Activated T-helper 9 cell treated with anti-CD3 and anti-CD28 coated beads, Interleukin-2, amount 50 U/mL, for 16 hours (primary cell): Measurements from ENCODE around the gene PCSK1N.
A peak's percentile ranks its signal among the peaks of the same experiment; 100 is the strongest.
"Not testable (repeated sequence)": the region's sequence is repeated elsewhere in the genome, so short reads cannot be mapped to it uniquely, and the experiment has no call there.

ENCODE experiments used
- DNase-seq: peaks from one replicate; pipeline ENCODE4 v3.0.0-alpha.2; 2020; ENCODE audit warnings: low read depth

PCSK1N gene

DNA sequence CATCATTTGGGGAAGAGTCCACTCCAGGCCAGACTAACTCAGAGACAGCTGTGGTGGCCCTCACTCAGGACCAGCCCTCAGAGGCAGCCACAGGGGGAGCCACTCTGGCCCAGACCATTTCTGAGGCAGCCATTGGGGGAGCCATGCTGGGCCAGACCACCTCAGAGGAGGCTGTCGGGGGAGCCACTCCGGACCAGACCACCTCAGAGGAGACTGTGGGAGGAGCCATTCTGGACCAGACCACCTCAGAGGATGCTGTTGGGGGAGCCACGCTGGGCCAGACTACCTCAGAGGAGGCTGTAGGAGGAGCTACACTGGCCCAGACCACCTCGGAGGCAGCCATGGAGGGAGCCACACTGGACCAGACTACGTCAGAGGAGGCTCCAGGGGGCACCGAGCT, 12.4 kb downstream of the PCSK1N start:
- no peak for DNase-seq

DNA sequence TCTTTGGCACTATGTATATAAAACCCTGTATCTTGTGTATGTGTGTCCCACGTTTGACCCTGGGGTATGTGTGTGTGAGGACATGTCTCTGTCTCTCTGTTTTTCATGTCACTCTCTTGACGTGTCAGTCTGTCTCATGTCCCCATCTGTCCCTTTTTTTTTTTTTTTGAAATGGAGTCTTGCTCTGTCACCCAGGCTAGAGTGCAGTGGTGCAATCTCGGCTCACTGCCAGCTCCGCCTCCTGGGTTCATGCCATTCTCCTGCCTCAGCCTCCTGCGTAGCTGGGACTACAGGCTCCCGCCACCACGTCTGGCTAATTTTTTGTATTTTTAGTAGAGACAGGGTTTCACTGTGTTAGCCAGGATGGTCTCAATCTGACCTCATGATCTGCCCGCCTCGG, 16.0 kb downstream of the PCSK1N start:
- not testable (repeated sequence) for DNase-seq

DNA sequence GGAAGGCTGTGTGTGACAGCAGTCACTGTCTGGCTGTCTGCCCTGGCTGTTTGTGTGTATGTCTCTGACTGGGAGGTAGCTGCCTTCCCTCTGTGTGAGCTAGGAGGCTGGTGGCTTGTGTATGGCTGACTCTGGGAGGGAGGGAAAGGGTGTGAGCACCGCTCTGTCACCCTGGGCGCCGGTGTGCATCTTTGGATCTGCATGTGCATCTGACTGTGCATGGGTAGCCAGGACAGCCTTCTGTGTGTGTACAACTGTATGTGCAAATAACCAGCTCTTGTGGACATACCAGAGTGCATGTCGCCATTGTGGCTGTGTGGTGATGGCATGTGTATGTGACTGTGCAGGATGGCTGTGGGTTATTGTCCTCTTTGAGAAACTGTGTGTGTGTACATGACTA, 16.5 kb downstream of the PCSK1N start:
- DNase-seq: no peak

DNA sequence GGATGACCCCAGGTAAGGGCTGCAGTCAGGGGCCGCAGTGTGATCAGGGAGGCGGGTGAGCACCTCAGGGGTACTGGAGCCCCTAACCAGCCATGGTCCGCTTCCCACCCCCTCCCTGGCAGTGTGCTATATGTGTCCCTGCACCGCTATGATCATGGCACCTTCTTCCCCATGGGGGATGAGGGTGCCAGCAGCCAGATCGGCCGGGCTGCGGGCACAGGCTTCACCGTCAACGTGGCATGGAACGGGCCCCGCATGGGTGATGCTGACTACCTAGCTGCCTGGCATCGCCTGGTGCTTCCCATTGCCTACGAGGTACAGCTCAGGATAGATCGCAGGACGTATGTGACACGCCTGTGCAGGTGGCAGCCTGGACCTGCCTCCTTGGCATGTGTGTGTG, 17.3 kb downstream of the PCSK1N start:
- DNase-seq: no peak

DNA sequence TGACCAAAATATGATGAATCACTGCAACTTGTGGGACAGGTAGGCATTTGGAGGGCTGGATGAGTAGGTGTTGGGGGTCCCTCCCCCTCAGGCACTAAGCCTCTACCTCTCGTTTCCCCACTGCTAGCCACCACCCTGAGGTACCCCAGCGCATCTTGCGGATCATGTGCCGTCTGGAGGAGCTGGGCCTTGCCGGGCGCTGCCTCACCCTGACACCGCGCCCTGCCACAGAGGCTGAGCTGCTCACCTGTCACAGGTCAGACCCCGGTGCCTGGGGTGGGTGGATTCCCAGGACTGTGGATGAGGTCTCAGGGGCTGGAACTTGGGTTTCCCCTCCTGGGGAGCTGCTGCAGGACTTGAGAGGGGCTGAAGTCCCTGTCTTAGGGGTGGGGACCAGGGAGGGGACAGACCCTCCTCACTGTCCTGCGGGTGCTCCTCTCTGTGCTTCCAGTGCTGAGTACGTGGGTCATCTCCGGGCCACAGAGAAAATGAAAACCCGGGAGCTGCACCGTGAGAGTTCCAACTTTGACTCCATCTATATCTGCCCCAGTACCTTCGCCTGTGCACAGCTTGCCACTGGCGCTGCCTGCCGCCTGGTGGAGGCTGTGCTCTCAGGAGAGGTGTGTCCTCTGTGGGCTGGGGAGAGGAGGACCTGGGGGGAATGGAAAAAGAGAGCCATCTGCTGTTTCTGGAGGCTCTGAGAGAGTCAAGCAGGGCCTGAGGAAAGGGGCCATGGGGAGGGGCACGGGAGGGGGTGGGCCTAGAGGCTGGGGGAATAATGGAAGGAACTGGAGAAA, 19.2 kb downstream of the PCSK1N start:
- DNase-seq: no peak

DNA sequence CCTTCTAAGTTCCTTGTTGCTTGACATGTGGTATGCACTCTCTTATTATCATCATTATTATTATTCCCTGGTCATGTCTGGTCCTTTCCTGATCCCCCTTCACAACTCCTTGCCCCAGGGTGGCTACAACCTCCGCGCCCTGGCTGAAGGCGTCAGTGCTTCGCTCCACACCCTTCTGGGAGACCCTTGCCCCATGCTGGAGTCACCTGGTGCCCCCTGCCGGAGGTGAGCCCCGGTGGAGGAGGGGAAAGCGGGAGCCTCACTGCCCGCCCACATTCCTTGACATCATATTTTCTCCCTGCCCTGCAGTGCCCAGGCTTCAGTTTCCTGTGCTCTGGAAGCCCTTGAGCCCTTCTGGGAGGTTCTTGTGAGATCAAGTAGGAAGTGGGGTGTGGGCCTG, 20.1 kb downstream of the PCSK1N start:
- no peak for DNase-seq

DNA sequence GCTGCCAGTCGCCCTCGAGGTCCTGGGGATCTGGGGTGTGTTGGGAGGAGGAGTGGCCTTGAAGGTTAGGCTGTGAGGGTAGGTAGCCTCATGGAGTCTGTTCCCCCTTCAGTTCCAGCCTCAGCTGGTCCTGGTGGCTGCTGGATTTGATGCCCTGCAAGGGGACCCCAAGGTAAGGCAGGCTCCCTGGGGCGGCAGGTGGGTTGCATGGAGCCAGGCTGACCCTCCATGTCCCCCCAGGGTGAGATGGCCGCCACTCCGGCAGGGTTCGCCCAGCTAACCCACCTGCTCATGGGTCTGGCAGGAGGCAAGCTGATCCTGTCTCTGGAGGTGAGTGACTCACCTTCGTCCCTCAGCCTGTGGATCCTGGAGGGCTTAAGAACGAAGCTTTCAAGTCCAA, 20.7 kb downstream of the PCSK1N start:
- no peak for DNase-seq

DNA sequence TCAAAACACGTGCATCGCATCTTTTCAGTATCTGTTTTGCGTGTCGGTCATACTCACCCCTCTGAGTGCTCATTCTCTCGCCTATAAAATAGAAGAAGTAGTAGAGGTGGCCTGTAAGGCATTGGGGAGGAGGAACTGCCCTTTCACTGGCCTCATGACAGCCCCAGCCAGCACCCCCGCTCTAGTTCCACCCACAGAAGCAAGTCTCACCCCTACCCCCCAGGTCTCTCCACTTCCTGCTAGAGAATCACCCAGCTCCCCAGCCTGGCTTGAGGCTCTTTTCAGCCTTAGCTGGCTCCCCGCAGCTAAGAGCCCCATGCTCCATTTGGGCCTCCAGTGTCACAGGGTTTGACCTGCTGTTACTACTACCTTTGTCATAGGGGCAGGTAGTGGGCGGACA, 21.8 kb downstream of the PCSK1N start:
- DNase-seq: no peak

DNA sequence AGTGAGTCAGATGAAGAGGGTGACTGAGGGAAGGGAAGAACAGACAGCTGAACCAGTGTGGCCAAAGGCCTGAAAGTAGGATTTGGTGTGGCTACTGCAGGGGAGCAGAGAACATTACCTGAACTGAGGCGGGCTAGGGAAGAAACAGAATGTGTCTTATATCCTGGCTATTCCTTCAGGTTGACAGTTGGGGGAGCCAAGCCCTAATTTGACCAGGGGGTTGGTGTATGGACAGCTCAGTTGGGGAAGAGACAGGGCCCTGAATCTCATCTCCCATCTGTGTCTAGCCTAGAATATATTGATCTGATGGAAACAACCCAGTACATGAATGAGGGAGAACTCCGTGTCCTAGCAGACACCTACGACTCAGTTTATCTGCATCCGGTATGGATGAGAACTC, 29.3 kb downstream of the PCSK1N start:
- DNase-seq: no peak

DNA sequence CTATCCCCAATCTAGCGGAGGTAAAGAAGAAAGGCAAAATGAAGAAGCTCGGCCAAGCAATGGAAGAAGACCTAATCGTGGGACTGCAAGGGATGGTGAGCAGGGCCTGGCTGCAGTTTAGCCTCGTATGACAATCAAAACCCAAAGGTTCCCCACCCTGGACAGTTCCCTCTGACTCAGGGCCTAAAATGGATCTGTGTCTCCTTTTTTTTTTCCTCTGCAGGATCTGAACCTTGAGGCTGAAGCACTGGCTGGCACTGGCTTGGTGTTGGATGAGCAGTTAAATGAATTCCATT, 32.6 kb downstream of the PCSK1N start:
- DNase-seq: no peak

DNA sequence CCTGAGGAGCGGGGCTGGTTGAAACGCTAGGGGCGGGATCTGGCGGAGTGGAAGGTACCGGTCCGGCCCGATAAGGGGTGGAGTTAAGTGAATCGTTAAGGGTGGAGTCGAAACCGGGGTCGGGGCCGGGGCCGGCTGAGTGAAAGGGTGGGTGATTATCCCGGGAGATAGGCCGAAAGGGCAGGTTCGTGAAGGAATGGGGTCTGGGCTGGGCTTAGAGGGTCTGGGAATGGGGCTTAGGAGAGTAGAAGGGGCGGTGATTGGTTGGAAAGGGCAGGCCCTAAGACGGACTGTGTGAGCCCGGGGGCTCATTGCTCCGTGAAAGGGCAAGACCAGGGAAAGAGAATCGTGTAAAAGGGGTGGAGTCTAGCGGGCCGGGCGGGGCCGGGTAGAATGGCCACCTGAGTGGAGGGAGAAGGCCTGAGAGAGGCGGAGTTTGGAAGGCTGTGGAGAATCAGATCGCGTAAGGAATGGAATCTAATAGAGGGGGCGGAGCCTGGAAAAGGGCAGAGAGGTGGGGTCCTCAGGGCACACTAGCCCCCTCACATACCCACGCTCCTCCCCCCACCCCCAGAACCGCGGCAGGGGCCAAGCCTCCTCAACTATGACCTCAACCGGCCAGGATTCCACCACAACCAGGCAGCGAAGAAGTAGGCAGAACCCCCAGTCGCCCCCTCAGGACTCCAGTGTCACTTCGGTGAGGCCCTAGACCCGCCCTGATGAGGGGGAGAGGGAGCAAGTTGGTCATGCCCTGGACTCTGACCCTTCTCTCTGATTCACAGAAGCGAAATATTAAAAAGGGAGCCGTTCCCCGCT, 33.1 kb downstream of the PCSK1N start:
- peak; percentile 48 for DNase-seq

DNA sequence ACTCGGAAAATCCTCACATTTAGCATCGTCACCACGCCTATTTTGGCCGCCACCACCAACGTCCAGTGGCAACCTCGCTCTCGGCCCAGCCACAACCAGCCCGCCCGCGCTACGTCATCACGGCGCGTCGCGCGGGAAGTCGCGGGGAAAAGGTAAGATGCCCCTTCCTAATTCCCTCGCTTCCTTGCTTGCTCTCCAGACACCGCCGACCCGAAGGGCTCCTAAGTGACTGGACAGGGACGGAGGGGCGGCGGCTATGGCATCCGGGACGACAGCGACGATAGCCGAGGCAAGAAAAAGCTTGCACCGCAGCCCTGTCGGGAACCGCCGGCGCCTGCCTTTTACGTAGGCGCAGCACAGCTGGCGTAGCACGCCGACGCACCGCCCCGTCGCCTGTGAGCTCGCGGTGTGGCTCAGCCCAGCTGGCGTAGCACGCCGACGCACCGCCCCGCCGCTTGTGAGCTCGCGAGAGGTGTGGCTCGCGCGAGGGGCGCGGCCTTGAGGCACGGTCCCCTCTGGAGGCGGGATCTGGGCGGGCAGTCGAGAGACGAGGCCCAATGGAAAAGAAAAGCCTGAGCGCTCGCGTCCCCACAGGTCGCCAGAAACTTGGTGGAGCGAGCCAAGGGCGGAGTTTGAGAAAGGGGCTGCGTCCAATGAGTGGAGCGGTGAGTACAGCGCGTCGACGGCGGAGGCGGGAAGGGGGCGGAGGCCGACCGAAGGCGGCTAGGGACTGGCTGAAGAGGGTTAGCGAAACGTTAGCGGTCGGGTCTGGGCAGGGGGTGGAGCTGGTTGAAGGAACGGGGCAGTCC, 33.9 kb downstream of the PCSK1N start, which contains the start of gene HDAC6:
Gene HDAC6 (plus strand): TSS at position 788 of the 809 bp plus-strand sequence. CDS start 626 bp downstream, outside the sequence.
- peak; percentile 91 for DNase-seq

DNA sequence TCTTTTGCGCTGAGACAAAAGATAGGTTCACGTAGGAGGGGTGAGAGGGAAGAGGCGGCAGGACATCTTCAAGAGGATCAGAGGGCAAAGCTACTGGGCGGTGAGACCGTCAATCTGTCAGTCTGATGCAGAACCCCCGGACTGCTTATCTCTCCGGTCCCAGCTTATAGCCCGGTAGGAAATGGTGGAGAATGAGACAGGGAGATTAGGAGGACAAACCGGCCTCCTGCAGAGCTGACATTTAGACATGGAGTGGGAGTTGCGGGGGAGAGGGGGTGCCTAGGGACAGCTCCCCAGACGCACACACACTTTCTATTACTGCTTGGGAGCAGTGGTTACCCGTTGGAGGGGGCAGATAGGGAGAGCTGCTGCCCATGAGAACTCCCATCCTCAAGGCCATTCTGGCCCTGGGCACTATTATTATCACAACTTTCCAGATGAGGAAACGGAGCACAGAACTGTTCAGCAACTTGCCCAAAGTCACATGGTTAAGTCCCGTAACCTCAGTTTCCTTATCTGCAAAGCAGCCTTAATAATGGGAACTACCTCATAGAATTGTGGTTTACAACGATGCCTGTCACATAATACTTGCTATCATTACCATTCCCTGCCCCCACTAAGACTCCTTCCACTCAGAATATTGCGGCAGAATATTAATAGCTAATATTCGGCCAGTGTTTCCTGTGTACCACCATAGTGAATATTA, 34.7 kb downstream of the PCSK1N start:
- no peak for DNase-seq

DNA sequence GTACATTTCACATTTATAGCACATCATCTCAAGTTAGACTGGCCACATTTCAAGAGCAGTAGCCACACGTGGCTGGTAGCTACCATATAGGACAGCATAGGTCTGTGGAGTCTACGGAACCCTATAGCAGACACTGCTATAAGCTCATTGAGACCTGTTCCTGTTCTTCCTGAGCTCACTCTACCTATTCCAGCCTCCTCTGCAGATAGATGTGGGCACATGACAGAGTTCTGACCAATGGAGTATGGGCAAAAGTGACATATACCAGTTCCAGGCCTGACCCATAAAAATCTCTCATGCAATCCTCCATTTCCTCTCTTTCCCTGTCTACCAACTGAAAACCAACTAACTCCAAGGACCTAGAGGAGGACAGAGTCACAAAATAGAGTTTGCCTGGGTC, 37.1 kb downstream of the PCSK1N start:
- no peak for DNase-seq

DNA sequence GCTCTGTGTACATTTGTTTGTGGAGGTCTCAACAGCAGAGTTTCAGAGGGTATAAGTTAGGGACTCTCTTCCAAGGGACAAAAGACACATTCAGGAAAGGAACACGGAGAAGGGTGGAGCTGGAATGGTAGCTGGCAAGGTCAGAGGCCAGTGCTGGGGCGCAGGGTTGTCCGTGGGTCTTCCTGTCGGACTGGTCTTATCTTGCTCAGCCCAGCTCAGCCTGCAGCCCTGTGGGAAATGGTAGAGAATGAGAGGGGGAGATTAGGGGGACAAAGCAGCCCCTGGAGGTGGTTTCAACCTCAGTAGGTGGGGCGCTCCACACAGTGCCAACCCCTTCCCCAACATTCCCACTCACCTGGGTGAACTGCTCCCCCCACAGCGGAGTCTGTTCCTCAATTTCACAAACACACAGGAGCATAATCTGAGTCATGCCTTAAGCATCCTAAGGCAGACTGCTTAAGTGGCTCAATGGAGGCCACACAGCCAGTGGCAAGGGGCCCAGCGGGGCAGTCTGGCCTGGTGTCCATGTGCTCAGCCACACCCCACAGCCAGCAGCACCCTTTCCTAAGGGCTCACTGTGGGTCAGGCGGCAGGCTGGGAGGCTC, 40.4 kb downstream of the PCSK1N start:
- DNase-seq: no peak

DNA sequence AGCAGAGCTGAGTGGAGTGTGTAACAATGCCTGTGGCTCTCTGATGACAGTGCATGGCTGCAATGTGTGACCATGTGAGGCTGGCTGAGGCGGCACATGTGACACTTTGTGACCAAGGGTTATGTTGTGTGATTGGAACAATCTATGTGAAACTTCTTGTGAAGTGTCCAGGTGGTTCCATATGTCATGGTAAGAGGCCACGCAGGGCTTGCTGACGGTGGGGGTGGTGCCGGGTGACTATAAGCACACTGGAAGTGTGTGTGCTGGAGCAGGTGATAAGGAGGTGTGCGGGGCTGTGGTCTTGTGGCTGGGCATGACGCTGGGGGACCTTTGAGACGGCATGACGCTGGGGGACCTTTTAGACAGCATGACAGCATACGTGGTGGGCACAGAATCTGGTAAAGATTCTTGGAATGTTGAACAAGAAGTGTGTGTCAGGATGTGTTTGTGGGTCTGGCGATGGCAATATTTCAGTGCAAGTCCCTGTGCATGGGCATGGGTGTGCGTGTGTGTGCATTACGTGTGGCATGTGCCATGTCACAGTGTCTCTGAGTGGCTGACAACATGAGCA, 41.0 kb downstream of the PCSK1N start:
- no peak for DNase-seq

DNA sequence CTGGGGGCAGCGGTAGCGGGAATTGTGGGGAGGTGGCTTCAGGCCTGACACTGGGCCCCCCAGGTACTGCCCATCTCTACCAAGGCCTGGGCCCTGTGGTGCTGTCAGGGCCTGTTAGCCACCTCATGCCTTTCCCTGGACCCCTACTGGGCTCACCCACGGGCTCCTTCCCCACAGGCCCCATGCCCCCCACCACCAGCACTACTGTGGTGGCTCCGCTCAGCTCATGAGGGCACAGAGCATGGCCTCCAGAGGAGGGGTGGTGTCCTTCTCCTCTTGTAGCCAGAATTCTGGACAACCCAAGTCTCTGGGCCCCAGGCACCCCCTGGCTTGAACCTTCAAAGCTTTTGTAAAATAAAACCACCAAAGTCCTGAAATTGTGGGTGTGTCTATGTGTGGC, 41.5 kb downstream of the PCSK1N start:
- no peak for DNase-seq

DNA sequence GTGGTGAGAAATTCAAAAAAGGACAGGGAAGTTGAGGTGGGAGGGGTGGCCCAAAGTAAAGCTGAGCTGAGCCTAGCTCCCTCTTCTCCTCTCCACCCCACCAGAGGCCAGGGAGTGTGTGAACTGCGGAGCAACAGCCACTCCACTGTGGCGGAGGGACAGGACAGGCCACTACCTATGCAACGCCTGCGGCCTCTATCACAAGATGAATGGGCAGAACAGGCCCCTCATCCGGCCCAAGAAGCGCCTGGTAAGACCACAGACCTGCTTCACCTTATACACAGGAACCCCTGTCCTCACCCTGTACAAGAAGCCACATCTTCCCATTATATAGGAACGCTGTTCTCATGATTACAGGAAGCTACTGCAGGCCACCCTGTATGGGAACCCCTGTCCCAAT, 43.2 kb downstream of the PCSK1N start:
- no peak for DNase-seq

DNA sequence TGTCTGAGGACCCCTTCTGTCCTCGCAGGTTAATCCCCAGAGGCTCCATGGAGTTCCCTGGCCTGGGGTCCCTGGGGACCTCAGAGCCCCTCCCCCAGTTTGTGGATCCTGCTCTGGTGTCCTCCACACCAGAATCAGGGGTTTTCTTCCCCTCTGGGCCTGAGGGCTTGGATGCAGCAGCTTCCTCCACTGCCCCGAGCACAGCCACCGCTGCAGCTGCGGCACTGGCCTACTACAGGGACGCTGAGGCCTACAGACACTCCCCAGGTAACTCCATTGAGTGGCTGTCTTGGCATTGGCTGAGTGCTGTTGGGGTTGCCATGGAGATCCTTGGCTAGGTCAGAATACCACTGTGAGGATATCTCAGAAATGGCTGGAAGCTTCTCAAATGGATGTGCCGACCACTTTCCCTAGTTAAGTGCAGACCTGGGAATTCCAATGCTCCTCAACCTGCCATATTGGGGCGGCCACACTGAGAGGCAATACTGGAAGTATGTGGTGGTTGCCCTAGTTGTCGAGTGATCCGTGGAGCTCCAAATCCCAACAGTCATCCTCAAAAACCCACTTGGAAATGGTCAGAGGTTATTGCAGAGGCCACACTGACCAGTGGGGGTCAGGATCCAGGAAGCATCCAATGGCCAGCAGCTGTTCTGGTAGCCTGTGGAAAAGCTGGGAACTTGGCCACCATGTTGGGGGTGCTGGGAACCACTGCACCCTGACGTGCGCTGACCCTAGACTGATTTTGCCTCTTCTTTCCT, 44.2 kb downstream of the PCSK1N start:
- no peak for DNase-seq

DNA sequence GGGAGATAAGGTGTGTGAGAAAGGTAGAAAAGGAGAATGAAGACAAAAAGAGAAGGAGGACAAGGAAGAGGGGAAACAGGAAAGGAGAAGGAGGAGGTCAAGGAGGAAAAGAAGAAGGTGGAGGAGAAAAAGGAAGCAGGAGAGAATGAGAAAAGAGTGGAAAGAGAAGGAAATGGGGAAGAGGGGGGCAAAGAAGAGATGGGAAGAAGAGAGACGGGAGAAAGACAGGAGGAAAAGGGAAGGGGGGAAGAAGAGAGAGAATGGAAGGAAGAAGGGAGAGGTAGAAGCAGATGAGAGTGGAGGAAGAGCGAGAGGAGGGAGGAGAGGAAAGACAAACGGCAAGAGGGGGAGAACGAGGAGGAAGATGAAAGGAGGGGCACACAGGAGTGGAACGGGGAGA, 44.9 kb downstream of the PCSK1N start:
- DNase-seq: no peak
